ENCODE data around the gene DNM2.
A peak's percentile ranks its signal among the peaks of the same experiment; 100 is the strongest.

DNM2 gene

GRCh38 chr19:10724573-10725071, 6.7 kb downstream of the DNM2 start:
- Histone ChIP-seq H3K9ac (ENCODE audit: insufficient read length) (no peak overlapping the region), H3K4me3 (peak overlapping the region; percentile 19), H3K36me3 (ENCODE audit: insufficient read depth, low read length) (no peaks in the 10 kb centered on the region), H3K27ac (peak overlapping the region; percentile 77), H3K9me3 (ENCODE audit: low read depth, low read length) (no peaks in the 10 kb centered on the region)
- TF ChIP-seq POLR2AphosphoS5 (IDR thresholded peaks at IDR 0.05; ENCODE audit: borderline replicate concordance, low read depth, low read length) (no peak), FOXP2 (optimal IDR thresholded peaks at IDR 0.05; ENCODE audit: control extremely low read depth, extremely low read length, insufficient read depth) (no peak), EZH2 (IDR thresholded peaks at IDR 0.05) (no peak)
- DNase-seq (ENCODE audit: low read depth, low spot score) = no peak

GRCh38 chr19:10725415-10725814, 7.5 kb downstream of the DNM2 start:
- Histone ChIP-seq H3K36me3 (ENCODE audit: insufficient read depth, low read length) (no peaks in the 10 kb centered on the region), H3K27ac (no peak overlapping the region), H3K9me3 (ENCODE audit: low read depth, low read length) (no peaks in the 10 kb centered on the region), H3K4me3 (no peak overlapping the region), H3K9ac (ENCODE audit: insufficient read length) (no peak overlapping the region)
- no peak for TF ChIP-seq POLR2AphosphoS5 (IDR thresholded peaks at IDR 0.05; ENCODE audit: borderline replicate concordance, low read depth, low read length)
- no peak for TF ChIP-seq FOXP2 (optimal IDR thresholded peaks at IDR 0.05; ENCODE audit: control extremely low read depth, extremely low read length, insufficient read depth)
- no peak for TF ChIP-seq EZH2 (IDR thresholded peaks at IDR 0.05)
- DNase-seq (ENCODE audit: low read depth, low spot score) = no peak

GRCh38 chr19:10726268-10726667, 8.4 kb downstream of the DNM2 start:
- no peak for TF ChIP-seq EZH2 (IDR thresholded peaks at IDR 0.05)
- no peak for TF ChIP-seq FOXP2 (optimal IDR thresholded peaks at IDR 0.05; ENCODE audit: control extremely low read depth, extremely low read length, insufficient read depth)
- no peak for TF ChIP-seq POLR2AphosphoS5 (IDR thresholded peaks at IDR 0.05; ENCODE audit: borderline replicate concordance, low read depth, low read length)
- no peak for DNase-seq (ENCODE audit: low read depth, low spot score)
- H3K36me3 ChIP-seq (ENCODE audit: insufficient read depth, low read length) = no peaks in the 10 kb centered on the region
- H3K27ac ChIP-seq = no peak overlapping the region
- H3K9me3 ChIP-seq (ENCODE audit: low read depth, low read length) = no peaks in the 10 kb centered on the region
- H3K9ac ChIP-seq (ENCODE audit: insufficient read length) = no peak overlapping the region
- no peak overlapping the region for H3K4me3 ChIP-seq

GRCh38 chr19:10727685-10728201, 9.9 kb downstream of the DNM2 start:
- Histone ChIP-seq H3K9ac (ENCODE audit: insufficient read length) (no peak overlapping the region), H3K9me3 (ENCODE audit: low read depth, low read length) (no peaks in the 10 kb centered on the region), H3K4me3 (no peak overlapping the region), H3K27ac (peak overlapping the region; percentile 27), H3K36me3 (ENCODE audit: insufficient read depth, low read length) (no peaks in the 10 kb centered on the region)
- no peak for DNase-seq (ENCODE audit: low read depth, low spot score)
- TF ChIP-seq EZH2 (IDR thresholded peaks at IDR 0.05) (no peak), POLR2AphosphoS5 (IDR thresholded peaks at IDR 0.05; ENCODE audit: borderline replicate concordance, low read depth, low read length) (no peak), FOXP2 (optimal IDR thresholded peaks at IDR 0.05; ENCODE audit: control extremely low read depth, extremely low read length, insufficient read depth) (no peak)

- H3K9ac ChIP-seq (ENCODE audit: insufficient read length) = no peak overlapping the region
- no peak overlapping the region for H3K27ac ChIP-seq
- H3K36me3 ChIP-seq (ENCODE audit: insufficient read depth, low read length) = no peaks in the 10 kb centered on the region
- no peak for TF ChIP-seq FOXP2 (optimal IDR thresholded peaks at IDR 0.05; ENCODE audit: control extremely low read depth, extremely low read length, insufficient read depth)
- no peak for TF ChIP-seq POLR2AphosphoS5 (IDR thresholded peaks at IDR 0.05; ENCODE audit: borderline replicate concordance, low read depth, low read length)
- DNase-seq (ENCODE audit: low read depth, low spot score) = no peak
- H3K9me3 ChIP-seq (ENCODE audit: low read depth, low read length) = no peaks in the 10 kb centered on the region
- no peak overlapping the region for H3K4me3 ChIP-seq
These were observed 11.5 kb downstream of the DNM2 start for GRCh38 chr19:10729411-10729810.

- Histone ChIP-seq H3K9me3 (ENCODE audit: low read depth, low read length) (no peaks in the 10 kb centered on the region), H3K36me3 (ENCODE audit: insufficient read depth, low read length) (no peaks in the 10 kb centered on the region), H3K27ac (no peak overlapping the region), H3K9ac (ENCODE audit: insufficient read length) (no peak overlapping the region), H3K4me3 (no peak overlapping the region)
- no peak for TF ChIP-seq FOXP2 (optimal IDR thresholded peaks at IDR 0.05; ENCODE audit: control extremely low read depth, extremely low read length, insufficient read depth)
- TF ChIP-seq EZH2 (IDR thresholded peaks at IDR 0.05) = no peak
- no peak for TF ChIP-seq POLR2AphosphoS5 (IDR thresholded peaks at IDR 0.05; ENCODE audit: borderline replicate concordance, low read depth, low read length)
- DNase-seq (ENCODE audit: low read depth, low spot score) = no peak
These were observed 13.1 kb downstream of the DNM2 start for GRCh38 chr19:10730932-10731331.

GRCh38 chr19:10735741-10736140, 17.9 kb downstream of the DNM2 start:
- TF ChIP-seq FOXP2 (optimal IDR thresholded peaks at IDR 0.05; ENCODE audit: control extremely low read depth, extremely low read length, insufficient read depth) (no peak), POLR2AphosphoS5 (IDR thresholded peaks at IDR 0.05; ENCODE audit: borderline replicate concordance, low read depth, low read length) (no peak), EZH2 (IDR thresholded peaks at IDR 0.05) (no peak)

GRCh38 chr19:10736189-10736588, 18.3 kb downstream of the DNM2 start:
- no peaks in the 10 kb centered on the region for H3K9me3 ChIP-seq (ENCODE audit: low read depth, low read length)
- no peak overlapping the region for H3K27ac ChIP-seq
- peaks cover 4% of the 10 kb centered on the region; the same call in 1 of the 2 replicates for H3K36me3 ChIP-seq (ENCODE audit: insufficient read depth, low read length)
- no peak overlapping the region for H3K4me3 ChIP-seq
- no peak overlapping the region for H3K9ac ChIP-seq (ENCODE audit: insufficient read length)
- TF ChIP-seq EZH2 (IDR thresholded peaks at IDR 0.05) = no peak
- no peak for TF ChIP-seq FOXP2 (optimal IDR thresholded peaks at IDR 0.05; ENCODE audit: control extremely low read depth, extremely low read length, insufficient read depth)
- no peak for TF ChIP-seq POLR2AphosphoS5 (IDR thresholded peaks at IDR 0.05; ENCODE audit: borderline replicate concordance, low read depth, low read length)
- DNase-seq (ENCODE audit: low read depth, low spot score) = no peak

More at GRCh38 chr19:10735741-10736140, 17.9 kb downstream of the DNM2 start:
- no peak for DNase-seq (ENCODE audit: low read depth, low spot score)
- Histone ChIP-seq H3K27ac (no peak overlapping the region), H3K9ac (ENCODE audit: insufficient read length) (no peak overlapping the region), H3K9me3 (ENCODE audit: low read depth, low read length) (no peaks in the 10 kb centered on the region), H3K36me3 (ENCODE audit: insufficient read depth, low read length) (peaks cover 4% of the 10 kb centered on the region; the same call in 1 of the 2 replicates), H3K4me3 (no peak overlapping the region)
